Activated T-helper 9 cell treated with anti-CD3 and anti-CD28 coated beads, Interleukin-2, amount 50 U/mL, for 16 hours (primary cell): ENCODE data around the gene CCDC30.
"Not testable (repeated sequence)": the region's sequence is repeated elsewhere in the genome, so short reads cannot be mapped to it uniquely, and the experiment has no call there.

Source experiments
- DNase-seq: peaks from one replicate; pipeline ENCODE4 v3.0.0-alpha.2; 2020; ENCODE audit warnings: low read depth

Gene CCDC30

GRCh38 chr1:42453386-42453785 lies 9.7 kb upstream of the CCDC30 start:
- no peak for DNase-seq

GRCh38 chr1:42454403-42454802 lies 8.7 kb upstream of the CCDC30 start:
- no peak for DNase-seq

GRCh38 chr1:42456010-42456753 lies 6.9 kb upstream of the CCDC30 start, which contains the start of the genes PPCS and ZMYND12:
Gene PPCS (plus strand): TSS chr1:42456543. CDS start chr1:42456566, 23 bp downstream.
Gene ZMYND12 (minus strand): TSS chr1:42456022. CDS start chr1:42455997, 25 bp downstream.
- DNase-seq, result peak; percentile 90

GRCh38 chr1:42456754-42457089 lies 6.4 kb upstream of the CCDC30 start:
- peak; percentile 28 for DNase-seq

GRCh38 chr1:42461196-42461595 lies 1.9 kb upstream of the CCDC30 start:
- no peak for DNase-seq

GRCh38 chr1:42463921-42464320 lies 835 bp downstream of the CCDC30 start:
- no peak for DNase-seq

- DNase-seq, result no peak
These were observed 2.9 kb downstream of the CCDC30 start for GRCh38 chr1:42466030-42466429.

GRCh38 chr1:42469727-42470126 lies 6.6 kb downstream of the CCDC30 start:
- DNase-seq, result no peak

GRCh38 chr1:42476605-42477004 lies 13.5 kb downstream of the CCDC30 start:
- no peak for DNase-seq

GRCh38 chr1:42477354-42477753 lies 14.3 kb downstream of the CCDC30 start:
- DNase-seq, result not testable (repeated sequence)

GRCh38 chr1:42477775-42478174 lies 14.7 kb downstream of the CCDC30 start:
- no peak for DNase-seq

- DNase-seq, result no peak
These were observed 16.5 kb downstream of the CCDC30 start for GRCh38 chr1:42479621-42480020.

GRCh38 chr1:42480921-42481320 lies 17.8 kb downstream of the CCDC30 start:
- DNase-seq, result no peak

GRCh38 chr1:42482635-42483153 lies 19.6 kb downstream of the CCDC30 start:
- no peak for DNase-seq

- no peak for DNase-seq
These were observed 21.3 kb downstream of the CCDC30 start for GRCh38 chr1:42484382-42484781.

GRCh38 chr1:42490237-42490636 lies 27.2 kb downstream of the CCDC30 start:
- no peak for DNase-seq

GRCh38 chr1:42502031-42502430 lies 38.9 kb downstream of the CCDC30 start:
- not testable (repeated sequence) for DNase-seq

- no peak for DNase-seq
These were observed 41.5 kb downstream of the CCDC30 start for GRCh38 chr1:42504535-42505128.

- DNase-seq, result no peak
These were observed 43.5 kb downstream of the CCDC30 start for GRCh38 chr1:42506576-42506975.

GRCh38 chr1:42511581-42512155 lies 48.6 kb downstream of the CCDC30 start:
- DNase-seq, result not testable (repeated sequence)

GRCh38 chr1:42518908-42519307 lies 55.8 kb downstream of the CCDC30 start:
- DNase-seq, result no peak

- no peak for DNase-seq
These were observed 60.1 kb downstream of the CCDC30 start for GRCh38 chr1:42523171-42523570.

- no peak for DNase-seq
These were observed 61.2 kb downstream of the CCDC30 start for GRCh38 chr1:42524330-42524729.
